Measurements from ENCODE around the gene KAZALD1. TPM values are rescaled to one million over a fixed set of nuclear protein-coding genes. Genes with fewer than 3 reads are reported as not detected.

KAZALD1 gene
- total and polyA plus RNA-seq, 11 donors, result 1.9 to 11.1 (median 7.4) TPM

DNA sequence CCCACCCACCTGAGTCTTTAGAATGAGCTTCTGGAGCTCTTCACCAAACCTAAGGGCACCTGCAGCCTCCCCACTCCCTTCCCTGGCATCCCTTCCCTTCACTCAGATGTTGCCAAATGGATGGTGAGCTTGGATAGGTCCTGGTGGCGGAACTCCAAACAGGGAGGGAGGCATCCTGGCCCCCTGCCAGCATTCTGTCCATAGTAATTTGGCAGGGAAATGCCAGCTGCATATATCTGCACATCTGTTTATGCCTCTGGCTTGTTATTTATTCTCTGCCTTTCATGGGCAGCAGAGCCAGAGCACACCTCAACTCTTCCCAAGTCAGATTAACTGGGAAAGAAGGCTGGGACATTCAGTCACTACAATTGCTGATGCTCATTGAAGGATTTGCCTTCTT is 18.1 kb downstream of the KAZALD1 start:
- Histone ChIP-seq H3K9me3 (no peaks in the 10 kb centered on the region), H3K4me3 (no peak overlapping the region), H3K36me3 (no peaks in the 10 kb centered on the region), H3K4me1 (no peaks in the 10 kb centered on the region), H3K27me3 (peaks cover 4 to 66% (median 26%) of the 10 kb centered on the region in 9 donors), H3K27ac (no peak overlapping the region)
- ATAC-seq (no peak), DNase-seq (no peak)
- WGBS, 4 donors, result 74 to 100% (median 83%) methylated on average over 1 of the region's 1 CpG
- intact Hi-C loops (cut with DNase I), result no loop called here
- no peak for TF ChIP-seq POLR2A (IDR thresholded peaks at IDR 0.05)
- TF ChIP-seq CTCF (IDR thresholded peaks at IDR 0.05), result no peak

DNA sequence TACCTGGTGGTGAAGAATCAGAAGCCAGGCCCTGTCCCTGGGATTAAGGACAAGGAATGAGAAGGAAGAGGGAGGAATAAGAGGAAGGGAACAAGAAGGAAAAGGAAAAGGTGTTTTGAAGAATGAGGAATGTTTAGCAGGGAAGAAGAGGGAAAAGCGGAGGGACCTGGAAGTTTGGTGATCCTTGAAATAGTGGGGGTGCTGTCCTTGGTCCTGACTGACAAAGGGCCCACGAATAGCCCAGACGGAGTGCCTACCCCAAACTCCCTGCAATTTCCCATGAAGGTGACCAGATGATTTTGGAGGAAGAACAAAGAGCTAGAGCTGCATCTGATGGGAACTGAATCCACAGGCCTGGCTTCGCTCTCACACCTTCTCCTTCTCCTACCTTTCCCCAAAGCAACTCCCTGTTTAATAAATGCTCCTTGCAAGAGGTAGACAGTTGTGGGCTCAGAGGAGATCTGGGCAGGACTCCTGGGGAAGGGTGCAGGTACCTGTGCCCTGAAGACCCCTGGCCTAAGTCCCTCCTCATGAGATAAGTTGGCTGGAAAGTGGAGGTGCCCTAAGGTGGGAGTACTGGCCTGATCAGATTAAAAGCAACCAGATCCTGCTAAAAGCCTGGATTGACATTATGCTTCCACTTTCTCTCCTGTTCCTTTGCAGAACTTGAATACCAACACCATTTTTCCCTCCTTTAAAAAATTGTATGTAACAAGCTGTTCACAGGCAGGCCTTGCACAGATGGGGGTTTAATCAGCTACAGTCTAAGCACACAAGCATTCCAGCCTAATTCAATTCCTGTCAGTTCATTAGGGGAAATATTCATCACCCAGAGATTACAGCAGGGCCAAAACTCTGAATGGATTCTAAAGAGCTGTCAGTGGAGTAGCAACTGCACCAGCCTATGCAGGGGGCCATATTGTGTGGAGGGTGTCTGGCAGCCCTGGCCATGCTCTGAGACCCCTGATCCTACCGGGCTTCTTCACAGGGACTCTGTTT is 19.4 kb downstream of the KAZALD1 start:
- WGBS, 4 donors, result 34 to 40% (median 35%) methylated on average over 5 of the region's 5 CpGs
- no peaks in the 10 kb centered on the region for H3K9me3 ChIP-seq
- H3K4me1 ChIP-seq, result no peaks in the 10 kb centered on the region
- H3K27me3 ChIP-seq, result peaks cover 2 to 54% (median 21%) of the 10 kb centered on the region in 9 donors
- no peaks in the 10 kb centered on the region for H3K36me3 ChIP-seq
- no peak for ATAC-seq
- no peak overlapping the region for H3K27ac ChIP-seq
- no peak for DNase-seq
- intact Hi-C loops (cut with DNase I), result no loop called here
- TF ChIP-seq POLR2A (IDR thresholded peaks at IDR 0.05) (no peak), CTCF (IDR thresholded peaks at IDR 0.05) (no peak)
- H3K4me3 ChIP-seq, result no peak overlapping the region

- Histone ChIP-seq H3K4me1 (no peaks in the 10 kb centered on the region), H3K27me3 (peaks cover 0 to 67% (median 24%) of the 10 kb centered on the region in 9 donors), H3K27ac (no peak overlapping the region), H3K4me3 (no peak overlapping the region), H3K36me3 (no peaks in the 10 kb centered on the region), H3K9me3 (no peaks in the 10 kb centered on the region)
- TF ChIP-seq CTCF (IDR thresholded peaks at IDR 0.05) (no peak), POLR2A (IDR thresholded peaks at IDR 0.05) (no peak)
- intact Hi-C loops (cut with DNase I), result no loop called here
- WGBS, 4 donors, result 79 to 86% (median 82%) methylated on average over 6 of the region's 6 CpGs
- no peak for DNase-seq
- ATAC-seq, result no peak
Measured at GRCh38 chr10:101085846-101086245, 24.1 kb downstream of the KAZALD1 start.

DNA sequence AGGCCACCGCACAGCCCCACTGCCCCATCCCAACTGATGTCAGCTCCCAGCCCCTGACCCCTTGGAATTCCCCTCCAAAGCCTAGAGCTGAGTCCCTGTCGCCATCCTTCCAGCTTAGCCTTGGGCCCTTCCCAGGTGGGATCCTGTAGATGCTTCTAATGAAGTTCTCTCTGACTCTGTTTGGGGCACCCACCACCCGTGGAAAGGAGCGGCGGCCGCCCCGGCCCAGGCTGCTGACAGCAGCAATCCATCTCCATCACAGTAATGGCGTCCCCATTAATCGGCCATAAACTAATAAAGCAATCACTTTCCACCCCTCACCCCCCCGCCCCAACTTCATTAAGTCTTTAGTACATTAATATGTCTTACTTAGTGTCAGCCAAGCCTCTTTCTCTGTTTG is 25.6 kb downstream of the KAZALD1 start:
- WGBS, 4 donors, result 79 to 88% (median 82%) methylated on average over 10 of the region's 10 CpGs
- Histone ChIP-seq H3K27me3 (peaks cover 0 to 69% (median 26%) of the 10 kb centered on the region in 9 donors), H3K36me3 (no peaks in the 10 kb centered on the region), H3K4me1 (no peaks in the 10 kb centered on the region), H3K4me3 (no peak overlapping the region), H3K27ac (no peak overlapping the region), H3K9me3 (no peaks in the 10 kb centered on the region)
- ATAC-seq (no peak), DNase-seq (peak in 1 of 5 donors; percentile 5)
- TF ChIP-seq CTCF (IDR thresholded peaks at IDR 0.05) (no peak), POLR2A (IDR thresholded peaks at IDR 0.05) (no peak)
- intact Hi-C loops (cut with DNase I), result no loop called here
